BE2C (cell line): Measurements from ENCODE around the gene CFAP299.

Source experiments
- DNase-seq: peaks from one replicate; pipeline ENCODE4 v3.0.0-alpha.2; 2020
- H3K27me3 ChIP-seq: fragments of 250-450 bp; sonication (Bioruptor Pico); 2 replicates; pipeline ENCODE4 v1.5.1; 2020; ENCODE audit warnings: mild to moderate bottlenecking
- H3K36me3 ChIP-seq: fragments of 250-450 bp; sonication (Bioruptor Pico); 2 replicates; pipeline ENCODE4 v1.5.1; 2020; ENCODE audit warnings: mild to moderate bottlenecking
- H3K4me1 ChIP-seq: fragments of 250-450 bp; sonication (Bioruptor Pico); 2 replicates; pipeline ENCODE4 v1.5.1; 2020
- H3K4me3 ChIP-seq: 2 replicates; pipeline ENCODE4 v1.5.1; 2011; ENCODE audit warnings: low read depth, low read length
- H3K9me3 ChIP-seq: fragments of 250-450 bp; sonication (Bioruptor Pico); 2 replicates; pipeline ENCODE4 v1.5.1; 2020
- TF ChIP-seq, protein P1 (sequence below): IDR thresholded peaks from 2 replicates; pipeline ENCODE4 v1.5.1; 2012; ENCODE audit warnings: mild to moderate bottlenecking, low read depth, low read length

The CFAP299 gene

DNA sequence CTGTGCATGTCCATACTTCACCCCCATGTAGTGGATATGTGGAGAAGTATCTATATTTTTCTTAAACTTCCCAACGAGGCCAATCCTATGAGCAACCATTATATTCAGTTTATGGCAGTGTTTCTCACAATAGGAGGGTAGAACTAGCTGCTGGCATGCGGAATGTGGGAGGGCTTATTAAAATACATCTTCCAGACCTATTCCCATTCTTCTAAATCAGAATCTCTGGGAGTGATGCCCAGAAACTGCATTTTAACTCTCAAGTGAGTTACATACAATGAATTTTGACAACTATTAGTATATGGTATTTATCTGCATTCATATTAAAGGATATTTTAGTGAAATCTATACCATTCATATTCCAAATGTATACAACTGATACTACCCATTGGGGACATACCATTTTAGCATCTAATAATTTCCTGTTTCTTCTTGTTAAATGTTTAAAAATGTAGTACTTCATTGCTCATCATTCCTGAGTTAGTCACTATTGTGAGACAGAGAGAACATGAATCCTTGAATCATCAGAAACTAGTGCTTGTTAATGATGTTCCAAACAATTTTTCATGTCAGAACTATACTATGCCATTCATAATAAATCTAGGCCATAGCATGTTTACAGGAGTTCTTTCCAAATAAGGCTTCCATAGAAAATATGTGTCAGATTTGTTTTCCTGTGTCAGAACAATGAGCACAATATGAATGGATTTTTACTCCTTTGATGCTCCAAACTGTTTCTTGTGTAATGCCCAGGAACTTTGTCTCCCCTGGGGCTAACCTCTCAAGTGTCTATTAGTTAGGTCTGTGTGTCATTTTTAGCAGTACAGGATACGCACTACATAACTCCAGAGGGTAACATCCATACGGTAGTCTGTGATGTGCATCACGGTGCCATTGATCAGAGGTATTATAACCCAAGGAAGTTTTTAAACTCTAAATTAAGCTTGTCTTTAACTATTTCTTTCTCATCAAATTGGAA lies 496.1 kb downstream of the CFAP299 start:
- DNase-seq, result no peak
- no peaks in the 10 kb centered on the region for H3K36me3 ChIP-seq
- H3K9me3 ChIP-seq, result no peaks in the 10 kb centered on the region
- TF ChIP-seq, protein P1, sequence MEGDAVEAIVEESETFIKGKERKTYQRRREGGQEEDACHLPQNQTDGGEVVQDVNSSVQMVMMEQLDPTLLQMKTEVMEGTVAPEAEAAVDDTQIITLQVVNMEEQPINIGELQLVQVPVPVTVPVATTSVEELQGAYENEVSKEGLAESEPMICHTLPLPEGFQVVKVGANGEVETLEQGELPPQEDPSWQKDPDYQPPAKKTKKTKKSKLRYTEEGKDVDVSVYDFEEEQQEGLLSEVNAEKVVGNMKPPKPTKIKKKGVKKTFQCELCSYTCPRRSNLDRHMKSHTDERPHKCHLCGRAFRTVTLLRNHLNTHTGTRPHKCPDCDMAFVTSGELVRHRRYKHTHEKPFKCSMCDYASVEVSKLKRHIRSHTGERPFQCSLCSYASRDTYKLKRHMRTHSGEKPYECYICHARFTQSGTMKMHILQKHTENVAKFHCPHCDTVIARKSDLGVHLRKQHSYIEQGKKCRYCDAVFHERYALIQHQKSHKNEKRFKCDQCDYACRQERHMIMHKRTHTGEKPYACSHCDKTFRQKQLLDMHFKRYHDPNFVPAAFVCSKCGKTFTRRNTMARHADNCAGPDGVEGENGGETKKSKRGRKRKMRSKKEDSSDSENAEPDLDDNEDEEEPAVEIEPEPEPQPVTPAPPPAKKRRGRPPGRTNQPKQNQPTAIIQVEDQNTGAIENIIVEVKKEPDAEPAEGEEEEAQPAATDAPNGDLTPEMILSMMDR, result no peak
- H3K4me3 ChIP-seq, result no peak overlapping the region
- no peaks in the 10 kb centered on the region for H3K27me3 ChIP-seq
- H3K4me1 ChIP-seq, result no peaks in the 10 kb centered on the region

DNA sequence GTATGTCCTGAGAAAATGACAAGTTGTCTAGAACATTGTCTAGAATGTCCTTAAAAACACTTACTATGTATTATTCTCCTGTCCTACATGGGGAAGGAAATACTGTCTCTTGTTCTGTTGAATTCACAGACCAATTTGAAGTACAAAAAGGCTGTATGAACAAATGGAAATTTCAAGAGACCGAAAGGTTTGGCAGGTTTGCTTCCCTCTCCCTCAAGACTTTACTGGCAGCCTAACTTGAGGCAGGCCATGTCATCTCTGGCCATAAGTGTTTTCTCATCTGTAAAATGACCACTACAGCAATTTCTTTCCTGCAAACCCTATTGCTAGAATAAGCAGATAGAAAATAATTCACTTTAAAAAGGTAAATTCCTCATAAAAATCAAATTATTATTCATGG lies 503.8 kb downstream of the CFAP299 start:
- no peak for DNase-seq
- H3K36me3 ChIP-seq, result no peaks in the 10 kb centered on the region
- no peaks in the 10 kb centered on the region for H3K4me1 ChIP-seq
- no peaks in the 10 kb centered on the region for H3K9me3 ChIP-seq
- H3K4me3 ChIP-seq, result no peak overlapping the region
- no peaks in the 10 kb centered on the region for H3K27me3 ChIP-seq
- TF ChIP-seq, protein P1, result no peak

DNA sequence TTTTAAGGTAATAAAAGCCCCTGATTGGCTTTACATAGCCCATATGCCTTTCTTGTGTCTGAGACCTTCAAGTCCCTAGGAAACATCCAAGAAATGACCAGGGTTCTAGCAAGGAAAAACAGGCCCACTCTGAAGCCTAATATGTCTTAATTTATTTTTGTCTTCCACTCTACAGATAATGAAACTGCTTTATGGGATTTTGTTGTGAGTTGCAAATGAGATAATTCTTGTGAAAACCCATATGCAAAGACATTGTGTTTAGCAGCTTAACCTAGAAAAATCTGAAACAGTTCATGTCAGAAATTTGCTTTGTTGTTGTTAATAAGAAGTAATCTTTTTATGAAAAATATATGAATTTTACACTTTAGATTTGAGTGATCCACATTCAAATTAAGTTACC lies 504.3 kb downstream of the CFAP299 start:
- Histone ChIP-seq H3K4me1 (no peaks in the 10 kb centered on the region), H3K36me3 (no peaks in the 10 kb centered on the region), H3K9me3 (no peaks in the 10 kb centered on the region), H3K27me3 (no peaks in the 10 kb centered on the region), H3K4me3 (no peak overlapping the region)
- DNase-seq, result no peak
- TF ChIP-seq, protein P1, result no peak

DNA sequence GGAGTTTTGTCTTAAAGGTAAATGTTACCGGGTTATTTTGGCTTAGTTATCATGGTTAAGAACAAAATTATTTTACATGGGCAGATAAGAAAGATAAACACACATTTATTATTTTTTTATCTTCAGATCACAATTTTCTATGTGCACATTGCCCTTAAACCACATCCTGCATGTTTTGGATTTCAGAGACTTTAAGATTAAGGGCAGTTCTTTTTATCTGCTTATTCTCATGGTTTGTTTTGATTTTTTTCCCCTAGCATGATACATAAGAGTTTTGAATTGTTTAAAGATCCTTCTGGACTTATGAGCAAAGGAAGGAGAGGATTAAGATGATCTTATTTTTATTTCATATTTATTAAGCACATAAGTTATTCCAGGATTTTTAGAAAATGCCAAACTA lies 504.9 kb downstream of the CFAP299 start:
- Histone ChIP-seq H3K36me3 (no peaks in the 10 kb centered on the region), H3K4me1 (no peaks in the 10 kb centered on the region), H3K27me3 (no peaks in the 10 kb centered on the region), H3K9me3 (no peaks in the 10 kb centered on the region), H3K4me3 (no peak overlapping the region)
- no peak for DNase-seq
- TF ChIP-seq, protein P1, result no peak

DNA sequence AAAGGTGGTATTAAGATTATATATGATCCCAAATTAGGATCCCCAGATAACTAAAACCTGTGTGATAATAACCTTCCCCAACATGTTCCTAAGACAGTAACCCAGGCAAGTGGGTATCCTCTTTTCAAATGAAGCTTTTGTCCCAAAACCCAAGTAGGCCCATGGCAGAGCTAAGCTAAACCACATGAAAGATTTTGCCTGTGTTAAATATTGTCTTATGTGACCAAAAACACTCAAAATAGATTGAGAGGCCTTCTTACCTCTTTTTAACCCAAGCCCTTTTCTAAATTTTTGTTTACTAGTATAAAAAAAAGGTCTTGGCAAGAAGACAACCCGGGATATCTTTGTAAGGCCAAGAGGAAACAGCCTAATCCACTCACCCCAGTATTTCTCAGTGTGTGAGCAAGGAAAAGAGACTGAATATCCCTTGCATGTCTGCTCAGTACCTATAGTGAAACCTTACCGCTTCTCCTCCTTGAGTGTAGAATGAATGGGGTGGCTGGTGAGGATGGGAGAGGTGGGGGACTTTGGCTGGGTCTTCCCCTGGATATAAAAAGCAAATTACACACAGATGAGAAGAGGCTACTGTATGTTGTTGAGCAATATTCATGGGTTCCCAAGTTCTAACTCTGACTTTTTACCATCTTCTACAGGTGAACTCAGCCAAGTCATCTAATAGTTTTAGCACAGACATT lies 506.2 kb downstream of the CFAP299 start:
- no peaks in the 10 kb centered on the region for H3K4me1 ChIP-seq

More for the DNA sequence above, 506.2 kb downstream of the CFAP299 start:
- no peak for DNase-seq
- Histone ChIP-seq H3K4me3 (no peak overlapping the region), H3K27me3 (no peaks in the 10 kb centered on the region), H3K9me3 (no peaks in the 10 kb centered on the region), H3K36me3 (no peaks in the 10 kb centered on the region)
- TF ChIP-seq, protein P1, result no peak
